ENCODE measurements around the gene DDX25.

GRCh38 chr11:125935618-125936199 is 31.4 kb downstream of the DDX25 start:
- TF ChIP-seq MYB (IDR thresholded peaks at IDR 0.05; ENCODE audit: borderline replicate concordance, low read depth, low read length) (no peak), NFXL1 (IDR thresholded peaks at IDR 0.05; ENCODE audit: borderline replicate concordance) (no peak), POLR2A (IDR thresholded peaks at IDR 0.05; ENCODE audit: low read depth, low read length) (no peak), E2F4 (IDR thresholded peaks at IDR 0.05; ENCODE audit: low read depth, low read length) (no peak)

All from GM12878 (cell line).